ENCODE results near the gene SFN. TPM values are rescaled to one million over a fixed set of nuclear protein-coding genes. Genes with fewer than 3 reads are reported as not detected.

Gene SFN
- 0.47 and 0.78 TPM in 2 replicates for total RNA-seq

- H3K27me3 Mint-ChIP-seq (ENCODE audit: insufficient read depth), result no peaks in the 10 kb centered on the region
- H3K4me3 Mint-ChIP-seq, result peak within 1 kb of the TSS; percentile 98
- DNase-seq (ENCODE audit: low spot score), result no peak
- intact Hi-C loops (cut with micrococcal nuclease), result loop anchor here (10.0 kb wide), 1 partner anchor 388 kb away; the partner anchor contains the start of gene HMGN2
- H3K4me1 Mint-ChIP-seq (ENCODE audit: low read depth), result peaks cover 32% of the 10 kb centered on the region
- H3K9me3 Mint-ChIP-seq, result no peaks in the 10 kb centered on the region
- H3K27ac Mint-ChIP-seq, result peak within 1 kb of the TSS; percentile 98
- H3K36me3 Mint-ChIP-seq (ENCODE audit: low read depth), result peaks cover 1% of the 10 kb centered on the region
Measured at GRCh38 chr1:26862781-26863684, at the start of gene SFN. Gene SFN (plus strand): TSS chr1:26863149. CDS start chr1:26863213, 64 bp downstream.

- Mint-ChIP-seq H3K36me3 (ENCODE audit: low read depth) (peaks cover 4% of the 10 kb centered on the region), H3K9me3 (no peaks in the 10 kb centered on the region), H3K27ac (no peak overlapping the region), H3K27me3 (ENCODE audit: insufficient read depth) (no peaks in the 10 kb centered on the region), H3K4me1 (ENCODE audit: low read depth) (peaks cover 28% of the 10 kb centered on the region), H3K4me3 (no peak overlapping the region)
- intact Hi-C loops (cut with micrococcal nuclease), result no loop called here
- DNase-seq (ENCODE audit: low spot score), result no peak
Measured at GRCh38 chr1:26814377-26814776, 48.6 kb upstream of the SFN start.

DNA sequence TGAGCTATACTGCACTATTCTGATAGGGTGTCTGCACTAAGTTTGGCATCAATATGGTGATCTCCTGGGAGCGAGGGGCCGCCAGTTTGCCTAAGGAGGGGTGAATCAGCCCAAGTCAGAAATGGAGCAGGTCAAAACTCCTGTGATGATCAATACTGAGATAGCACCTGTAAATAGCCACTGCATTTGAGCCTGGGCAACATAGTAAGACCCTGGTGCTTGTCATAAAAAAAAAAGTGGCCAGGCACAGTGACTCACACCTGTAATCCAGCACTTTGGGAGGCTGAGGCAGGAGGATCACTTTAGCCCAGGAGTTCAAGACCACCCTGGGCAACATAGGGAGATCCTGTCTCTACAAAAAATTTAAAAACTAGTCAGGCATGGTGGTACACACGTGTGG is 48.1 kb upstream of the SFN start:
- Mint-ChIP-seq H3K9me3 (no peaks in the 10 kb centered on the region), H3K27ac (no peak overlapping the region), H3K4me3 (no peak overlapping the region), H3K36me3 (ENCODE audit: low read depth) (peaks cover 4% of the 10 kb centered on the region), H3K27me3 (ENCODE audit: insufficient read depth) (no peaks in the 10 kb centered on the region), H3K4me1 (ENCODE audit: low read depth) (peaks cover 28% of the 10 kb centered on the region)
- intact Hi-C loops (cut with micrococcal nuclease), result no loop called here
- DNase-seq (ENCODE audit: low spot score), result no peak

- Mint-ChIP-seq H3K27me3 (ENCODE audit: insufficient read depth) (no peaks in the 10 kb centered on the region), H3K36me3 (ENCODE audit: low read depth) (peaks cover 5% of the 10 kb centered on the region), H3K4me3 (no peak overlapping the region), H3K4me1 (ENCODE audit: low read depth) (peaks cover 26% of the 10 kb centered on the region), H3K27ac (no peak overlapping the region), H3K9me3 (no peaks in the 10 kb centered on the region)
- intact Hi-C loops (cut with micrococcal nuclease), result no loop called here
- DNase-seq (ENCODE audit: low spot score), result no peak
Measured at GRCh38 chr1:26820784-26821269, 42.1 kb upstream of the SFN start.

- Mint-ChIP-seq H3K36me3 (ENCODE audit: low read depth) (peaks cover 9% of the 10 kb centered on the region), H3K9me3 (no peaks in the 10 kb centered on the region), H3K4me1 (ENCODE audit: low read depth) (peaks cover 36% of the 10 kb centered on the region), H3K27me3 (ENCODE audit: insufficient read depth) (no peaks in the 10 kb centered on the region), H3K27ac (no peak overlapping the region), H3K4me3 (no peak overlapping the region)
- no peak for DNase-seq (ENCODE audit: low spot score)
- intact Hi-C loops (cut with micrococcal nuclease), result no loop called here
Measured at GRCh38 chr1:26822737-26823395, 40.1 kb upstream of the SFN start.

GRCh38 chr1:26824731-26825130 is 38.2 kb upstream of the SFN start:
- Mint-ChIP-seq H3K27me3 (ENCODE audit: insufficient read depth) (no peaks in the 10 kb centered on the region), H3K36me3 (ENCODE audit: low read depth) (peaks cover 19% of the 10 kb centered on the region), H3K27ac (no peak overlapping the region), H3K4me3 (no peak overlapping the region), H3K4me1 (ENCODE audit: low read depth) (peaks cover 54% of the 10 kb centered on the region), H3K9me3 (no peaks in the 10 kb centered on the region)
- DNase-seq (ENCODE audit: low spot score), result no peak
- intact Hi-C loops (cut with micrococcal nuclease), result loop anchor here (1.0 to 5.0 kb wide), 2 partner anchors 9 to 277 kb away; no protein-coding TSS in a partner anchor

DNA sequence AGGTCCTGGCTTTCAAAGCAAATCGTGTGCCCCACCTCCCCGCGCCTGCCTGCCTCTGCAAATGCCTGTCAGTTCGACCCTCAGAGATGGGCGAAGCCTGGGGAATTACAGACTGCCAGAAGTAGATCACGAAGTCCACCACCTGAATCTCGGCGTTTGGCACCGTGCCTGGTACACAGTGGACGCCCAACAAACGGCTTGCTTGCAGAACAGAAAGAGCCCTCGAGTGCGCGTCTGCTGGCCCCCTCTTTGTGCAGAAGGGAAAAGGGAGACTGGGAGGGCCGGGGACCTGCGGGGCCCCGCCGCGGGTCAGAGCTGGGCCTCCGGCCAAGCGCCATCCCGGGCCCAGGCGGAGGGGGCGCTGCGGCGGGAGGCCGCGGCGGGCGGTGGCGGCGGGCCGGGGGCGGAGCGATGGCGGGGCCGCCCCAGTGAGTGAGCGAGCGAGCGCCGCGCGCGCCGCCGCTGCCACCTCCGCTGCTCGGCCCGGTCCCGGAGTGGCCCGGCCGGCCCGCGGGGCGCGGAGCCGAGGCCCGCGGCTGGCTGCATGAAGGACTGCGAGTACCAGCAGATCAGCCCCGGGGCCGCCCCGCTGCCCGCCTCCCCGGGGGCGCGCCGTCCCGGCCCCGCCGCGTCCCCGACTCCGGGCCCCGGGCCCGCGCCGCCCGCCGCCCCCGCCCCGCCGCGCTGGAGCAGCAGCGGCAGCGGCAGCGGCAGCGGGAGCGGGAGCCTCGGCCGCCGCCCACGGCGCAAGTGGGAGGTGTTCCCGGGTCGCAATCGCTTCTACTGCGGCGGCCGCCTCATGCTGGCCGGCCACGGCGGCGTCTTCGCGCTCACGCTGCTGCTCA is 36.5 kb upstream of the SFN start, which contains the start of gene ZDHHC18:
Gene ZDHHC18, plus strand, starts transcription at position 428 of the 845 bp plus-strand sequence. Its CDS starts 117 bp downstream, at position 545.
- no peaks in the 10 kb centered on the region for H3K9me3 Mint-ChIP-seq
- H3K4me3 Mint-ChIP-seq, result peak within 1 kb of the TSS; percentile 98
- no peaks in the 10 kb centered on the region for H3K27me3 Mint-ChIP-seq (ENCODE audit: insufficient read depth)
- H3K4me1 Mint-ChIP-seq (ENCODE audit: low read depth), result peaks cover 63% of the 10 kb centered on the region
- peaks cover 25% of the 10 kb centered on the region for H3K36me3 Mint-ChIP-seq (ENCODE audit: low read depth)
- H3K27ac Mint-ChIP-seq, result peak within 1 kb of the TSS; percentile 97
- intact Hi-C loops (cut with micrococcal nuclease), result loop anchor here (1.0 to 5.0 kb wide), 2 partner anchors 16 to 279 kb away; no protein-coding TSS in a partner anchor
- DNase-seq (ENCODE audit: low spot score), result peak; percentile 74

DNA sequence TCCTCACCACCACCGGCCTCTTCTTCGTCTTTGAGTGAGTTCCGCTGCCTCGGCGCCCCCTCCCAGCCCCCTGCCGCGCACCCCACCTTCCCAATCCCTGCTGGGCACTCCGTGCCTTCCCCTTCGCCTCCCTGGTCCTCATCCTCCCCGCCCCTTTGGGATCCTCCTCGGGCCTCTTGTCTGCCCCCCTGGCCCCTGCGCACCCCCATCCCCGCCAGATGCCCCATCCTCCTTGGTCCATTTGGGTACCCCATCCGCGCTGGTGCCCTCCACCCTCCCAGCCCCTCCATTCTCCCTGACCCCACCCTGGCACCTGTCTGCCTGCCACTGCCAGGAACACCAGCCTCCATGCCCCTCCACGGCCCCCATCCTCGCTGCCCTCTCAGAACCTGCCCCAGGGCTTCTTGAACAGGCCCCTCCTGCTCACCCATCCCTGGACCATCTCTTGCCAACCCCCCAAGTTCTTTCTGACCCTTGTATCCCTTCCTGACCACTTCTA is 35.8 kb upstream of the SFN start:
- intact Hi-C loops (cut with micrococcal nuclease), result loop anchor here (5.0 kb wide), 1 partner anchor 280 kb away; no protein-coding TSS in a partner anchor
- peaks cover 31% of the 10 kb centered on the region for H3K36me3 Mint-ChIP-seq (ENCODE audit: low read depth)

GRCh38 chr1:26827663-26828062 is 35.3 kb upstream of the SFN start:
- no peak for DNase-seq (ENCODE audit: low spot score)
- Mint-ChIP-seq H3K4me1 (ENCODE audit: low read depth) (peaks cover 75% of the 10 kb centered on the region), H3K27ac (peak overlapping the region; percentile 97), H3K36me3 (ENCODE audit: low read depth) (peaks cover 35% of the 10 kb centered on the region), H3K9me3 (no peaks in the 10 kb centered on the region), H3K27me3 (ENCODE audit: insufficient read depth) (no peaks in the 10 kb centered on the region), H3K4me3 (peak overlapping the region; percentile 98)
- intact Hi-C loops (cut with micrococcal nuclease), result loop anchor here (5.0 kb wide), 1 partner anchor 280 kb away; no protein-coding TSS in a partner anchor

More for the DNA sequence above, 35.8 kb upstream of the SFN start:
- Mint-ChIP-seq H3K27ac (peak overlapping the region; percentile 97), H3K4me3 (peak overlapping the region; percentile 98), H3K4me1 (ENCODE audit: low read depth) (peaks cover 70% of the 10 kb centered on the region), H3K9me3 (no peaks in the 10 kb centered on the region), H3K27me3 (ENCODE audit: insufficient read depth) (no peaks in the 10 kb centered on the region)
- no peak for DNase-seq (ENCODE audit: low spot score)

DNA sequence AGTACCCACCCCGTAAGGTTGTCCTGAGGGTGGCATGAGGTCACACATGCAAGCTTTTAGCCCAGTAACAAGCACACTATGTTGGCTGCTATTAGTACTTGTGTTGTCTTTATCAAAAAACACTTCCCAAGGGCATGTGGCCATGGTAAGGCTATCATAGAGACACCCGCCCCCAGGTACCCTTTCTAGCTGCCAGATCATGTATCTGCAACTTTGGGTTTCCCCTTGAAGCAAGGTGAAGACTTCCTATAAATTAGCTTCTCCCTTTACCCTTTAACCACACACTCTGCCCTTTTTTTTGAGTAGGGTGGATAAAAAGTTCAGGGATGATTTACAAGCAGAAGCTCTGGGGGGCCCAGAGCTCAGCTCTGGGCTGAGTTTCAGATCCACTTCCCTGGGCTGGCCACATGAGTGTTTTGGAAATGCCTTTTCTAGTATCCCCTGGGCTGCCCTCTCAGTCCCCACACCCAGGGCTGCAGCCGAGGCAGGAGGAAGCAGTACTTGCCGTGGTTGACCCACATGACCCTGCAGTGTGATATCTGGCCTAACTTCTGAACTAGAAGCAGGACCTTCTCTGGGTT is 34.4 kb upstream of the SFN start:
- peaks cover 77% of the 10 kb centered on the region for H3K4me1 Mint-ChIP-seq (ENCODE audit: low read depth)
- H3K9me3 Mint-ChIP-seq, result no peaks in the 10 kb centered on the region
- no peak for DNase-seq (ENCODE audit: low spot score)
- H3K27me3 Mint-ChIP-seq (ENCODE audit: insufficient read depth), result no peaks in the 10 kb centered on the region
- H3K4me3 Mint-ChIP-seq, result peak overlapping the region; percentile 98
- intact Hi-C loops (cut with micrococcal nuclease), result loop anchor here (5.0 kb wide), 1 partner anchor 281 kb away; no protein-coding TSS in a partner anchor
- H3K36me3 Mint-ChIP-seq (ENCODE audit: low read depth), result peaks cover 40% of the 10 kb centered on the region
- H3K27ac Mint-ChIP-seq, result peak overlapping the region; percentile 97

GRCh38 chr1:26829184-26829911 is 33.6 kb upstream of the SFN start:
- DNase-seq (ENCODE audit: low spot score), result no peak
- H3K36me3 Mint-ChIP-seq (ENCODE audit: low read depth), result peaks cover 46% of the 10 kb centered on the region
- H3K27me3 Mint-ChIP-seq (ENCODE audit: insufficient read depth), result no peaks in the 10 kb centered on the region
- intact Hi-C loops (cut with micrococcal nuclease), result loop anchor here (5.0 kb wide), 1 partner anchor 282 kb away; no protein-coding TSS in a partner anchor
- peak overlapping the region; percentile 97 for H3K27ac Mint-ChIP-seq
- peaks cover 85% of the 10 kb centered on the region for H3K4me1 Mint-ChIP-seq (ENCODE audit: low read depth)
- peak overlapping the region; percentile 98 for H3K4me3 Mint-ChIP-seq
- no peaks in the 10 kb centered on the region for H3K9me3 Mint-ChIP-seq
